SIG-M5 treated with dmso at 0.1 percent for 504 hours (cell line): Measurements from ENCODE around the gene SGCE.

ENCODE experiments used
- DNase-seq: peaks from one replicate; lab custom pipeline; 2025; ENCODE audit not compliant: unreplicated experiment; lab: John Stamatoyannopoulos, UW

SGCE gene

DNA sequence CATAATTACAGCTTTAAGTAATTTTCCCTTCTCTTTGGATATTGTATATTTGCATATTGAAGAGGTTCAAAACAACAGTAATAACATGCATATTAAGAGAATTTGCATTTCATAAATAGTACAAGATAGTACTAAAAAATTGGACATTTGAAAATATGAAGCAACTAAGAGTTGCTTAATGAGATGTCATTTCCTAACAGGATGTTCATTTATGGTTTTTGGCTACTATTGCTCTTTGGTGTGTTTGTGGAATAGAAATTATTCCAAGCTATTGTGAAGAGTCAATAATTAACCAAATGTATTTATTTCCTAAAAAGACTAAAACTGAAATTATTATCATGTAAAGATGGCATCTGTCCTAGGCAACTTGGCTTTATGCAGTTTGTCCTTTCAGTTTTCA, 4.1 kb upstream of the SGCE start:
- no peak for DNase-seq

DNA sequence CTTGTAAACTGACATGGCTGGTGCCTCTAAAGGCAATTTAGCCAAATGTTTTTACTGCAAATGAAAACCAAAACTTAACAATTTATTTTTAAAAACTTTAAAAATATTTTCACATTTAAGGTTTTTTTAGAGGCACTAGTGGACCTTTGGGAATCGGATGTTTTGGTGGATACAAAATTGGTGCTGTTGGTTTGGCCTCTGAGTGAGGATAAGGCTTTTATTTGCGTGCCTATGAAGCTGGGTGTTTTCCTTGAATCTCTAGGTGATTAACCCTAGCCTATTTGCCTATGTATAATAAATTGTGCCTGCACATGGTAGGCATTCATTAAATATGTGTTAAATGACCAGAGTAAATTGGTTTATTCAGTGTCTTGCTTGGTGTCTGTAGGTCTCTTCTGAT, 2.9 kb upstream of the SGCE start:
- no peak for DNase-seq

DNA sequence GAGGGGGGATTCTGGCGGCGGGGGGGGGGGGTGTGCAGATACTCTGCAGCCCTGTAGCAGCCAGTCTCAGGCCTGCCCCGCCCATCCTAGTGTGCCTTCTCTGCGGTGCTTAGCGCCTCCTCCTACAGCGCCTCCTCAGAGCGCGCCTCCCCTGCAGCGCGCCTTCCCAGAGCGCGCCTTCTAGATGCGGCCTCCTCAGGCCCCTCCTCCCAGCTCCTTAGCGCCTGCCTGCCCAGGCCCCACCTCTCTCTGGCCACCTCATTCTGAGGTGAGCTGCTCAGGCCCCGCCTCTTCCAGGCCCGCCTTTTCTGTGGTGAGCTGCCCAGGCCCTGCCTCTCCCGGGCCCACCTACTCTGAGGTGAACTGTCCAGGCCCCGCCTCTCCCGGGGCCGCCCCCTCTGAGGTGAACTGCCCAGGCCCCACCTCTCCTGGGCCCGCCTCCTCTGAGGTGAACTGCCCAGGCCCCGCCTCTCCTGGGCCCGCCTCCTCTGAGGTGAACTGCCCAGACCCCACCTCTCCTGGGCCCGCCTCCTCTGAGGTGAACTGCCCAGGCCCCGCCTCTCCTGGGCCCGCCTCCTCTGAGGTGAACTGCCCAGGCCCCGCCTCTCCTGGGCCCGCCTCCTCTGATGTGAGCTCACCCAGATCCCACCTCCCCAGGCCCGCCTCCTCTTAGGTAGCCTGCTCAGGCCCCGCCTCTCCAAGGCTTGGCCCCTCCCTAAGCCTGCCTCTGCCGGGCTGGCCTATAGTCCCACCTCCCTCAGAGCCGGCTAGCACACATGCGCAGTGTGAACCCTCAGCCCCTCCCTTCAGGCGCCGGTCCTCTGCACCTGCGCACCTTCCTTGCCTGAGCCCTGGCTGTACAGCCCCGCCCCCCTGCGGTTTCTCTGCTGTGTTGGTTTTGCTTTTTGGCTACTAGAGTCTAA, 2.1 kb upstream of the SGCE start:
- DNase-seq: peak; percentile 91

DNA sequence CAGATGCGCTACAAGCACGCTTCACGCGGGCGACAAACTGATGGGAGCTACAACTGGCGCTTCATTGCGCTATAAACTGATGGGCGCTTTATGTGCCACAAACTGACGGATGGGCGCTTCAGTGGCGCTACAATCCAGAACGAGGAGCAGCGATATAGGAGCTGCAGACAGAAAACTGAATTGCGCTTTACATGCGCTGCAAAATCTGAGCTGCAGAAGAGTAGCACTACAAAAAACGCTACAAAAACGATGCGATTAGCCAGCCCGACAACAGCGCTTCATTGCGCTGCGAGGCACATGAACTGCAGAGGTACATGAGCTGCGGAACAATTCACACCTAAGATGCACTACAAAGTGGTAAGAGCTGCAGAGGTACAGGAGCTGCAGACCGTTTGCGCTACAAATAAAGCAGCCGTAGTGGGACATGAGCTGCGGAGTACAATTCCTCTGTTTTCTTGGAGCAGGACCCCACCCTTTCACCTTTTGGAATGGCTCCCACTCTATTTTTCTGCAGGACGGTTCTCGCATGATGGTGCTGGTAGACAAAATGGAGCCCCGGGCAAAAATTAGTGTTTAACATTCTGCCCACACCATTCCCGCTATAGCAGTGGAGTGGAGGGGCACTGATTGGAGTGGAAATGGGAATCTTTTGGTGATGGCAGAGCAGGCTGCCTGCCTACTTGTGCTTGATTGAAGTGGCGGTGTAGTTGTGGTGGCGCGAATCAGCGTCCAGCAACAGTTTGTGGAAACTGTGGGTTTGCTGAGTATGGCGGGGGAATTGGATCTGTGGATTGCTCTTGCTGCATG, 1.2 kb upstream of the SGCE start:
- peak; percentile 59 for DNase-seq

DNA sequence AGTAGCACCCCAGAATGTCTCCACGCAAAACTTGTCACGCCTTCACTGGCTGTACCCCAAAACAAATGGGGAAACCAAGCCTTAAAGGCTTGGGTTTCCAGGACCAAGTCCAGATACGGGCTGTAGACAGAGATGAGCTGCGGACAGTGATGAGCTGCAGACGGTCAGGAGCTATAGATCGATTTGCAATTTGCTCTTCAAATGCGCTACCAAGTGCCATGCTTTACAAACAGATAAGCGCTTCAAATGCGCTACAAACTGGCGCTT, 658 bp upstream of the SGCE start:
- no peak for DNase-seq

DNA sequence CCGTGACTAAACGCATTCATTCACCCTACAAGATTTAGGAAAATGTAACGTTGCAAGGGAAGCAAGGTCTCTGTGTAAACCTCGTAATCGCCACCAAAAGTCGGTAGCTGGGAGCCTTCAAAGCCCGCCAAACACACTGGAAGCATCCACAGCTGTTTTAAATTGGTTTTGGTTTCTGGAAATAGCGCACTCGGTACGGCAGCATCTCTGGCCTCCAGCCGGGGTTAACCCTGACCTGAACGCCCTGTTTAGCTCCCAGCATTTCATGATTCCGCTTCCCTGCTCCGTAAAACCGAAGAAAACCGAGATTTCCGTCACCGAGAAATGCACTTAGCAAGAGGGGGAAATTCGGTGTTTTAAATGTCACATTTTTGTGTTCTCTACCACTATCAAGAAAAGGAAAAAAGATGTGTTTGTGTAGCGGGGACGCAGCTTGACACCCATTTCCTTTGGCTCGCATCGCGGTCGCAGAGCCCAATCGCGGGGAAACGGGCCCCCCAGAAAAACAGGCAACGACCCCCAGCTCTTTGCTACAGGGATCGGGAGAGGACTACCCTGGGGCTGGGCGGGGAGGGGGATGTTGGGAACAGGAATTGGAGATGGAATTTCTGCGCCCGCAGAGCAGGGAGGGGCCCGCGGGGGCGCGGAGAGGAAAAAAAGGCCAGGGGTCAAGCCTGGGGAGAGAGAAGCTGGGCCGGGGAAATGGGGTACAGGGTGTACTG, 646 bp downstream of the SGCE start:
- DNase-seq: no peak

DNA sequence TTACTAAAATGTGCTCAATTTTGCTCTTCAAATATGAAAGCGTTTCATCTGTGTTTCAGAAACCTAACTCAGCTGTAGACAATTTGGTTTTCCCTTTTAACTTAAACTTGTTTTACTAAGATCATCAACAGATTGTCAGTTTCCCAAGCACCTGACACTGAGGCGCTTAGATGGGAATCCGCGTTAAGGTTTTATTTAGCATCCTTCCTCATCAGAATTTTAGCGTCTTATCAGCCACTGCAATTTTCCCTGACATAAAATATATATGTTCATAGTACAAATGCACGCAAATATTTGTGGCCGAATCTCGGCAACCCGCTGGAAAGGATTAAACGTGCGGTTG, 1.2 kb downstream of the SGCE start:
- DNase-seq: no peak

DNA sequence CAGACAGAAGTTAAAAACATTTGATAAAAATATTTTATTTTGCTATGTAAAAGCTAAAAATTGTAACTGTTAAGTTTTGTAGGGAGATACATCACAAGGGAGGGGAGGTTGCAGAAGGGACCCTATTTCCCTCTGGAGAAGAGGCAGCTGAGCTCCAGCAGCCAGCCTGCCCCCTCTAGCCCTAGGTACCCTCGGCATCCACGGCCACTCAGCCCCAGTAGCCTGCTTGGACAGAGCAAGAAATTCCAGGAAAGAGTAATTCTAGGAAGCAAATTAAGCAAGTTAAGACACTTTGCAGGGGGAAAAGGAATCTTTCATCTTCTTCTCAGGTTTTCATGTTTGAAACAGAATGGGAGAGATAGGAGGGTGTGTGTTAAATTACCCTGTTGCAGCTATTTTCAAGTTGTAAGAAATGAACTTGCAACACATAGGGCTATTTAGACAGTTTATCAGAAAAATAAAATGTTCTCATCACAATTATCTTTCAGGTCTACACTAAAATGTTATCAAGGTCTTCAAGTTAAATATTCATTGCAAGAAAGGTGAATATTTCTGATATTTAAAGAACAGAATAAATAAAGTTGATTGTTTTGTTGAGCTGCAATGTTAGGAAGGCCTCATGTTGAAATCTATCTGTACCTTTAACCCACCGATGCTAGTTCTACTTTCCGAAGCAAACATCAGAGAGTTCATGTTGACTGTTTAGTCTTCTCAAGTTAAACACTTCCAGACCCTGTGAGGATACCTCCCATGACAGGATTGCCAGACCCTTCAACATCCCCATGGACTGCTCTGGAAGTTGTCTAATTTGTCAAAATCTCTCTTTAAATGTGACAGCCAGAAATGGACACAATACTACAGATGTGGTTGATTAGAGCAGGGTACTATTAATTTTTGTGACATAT, 5.5 kb downstream of the SGCE start:
- no peak for DNase-seq

DNA sequence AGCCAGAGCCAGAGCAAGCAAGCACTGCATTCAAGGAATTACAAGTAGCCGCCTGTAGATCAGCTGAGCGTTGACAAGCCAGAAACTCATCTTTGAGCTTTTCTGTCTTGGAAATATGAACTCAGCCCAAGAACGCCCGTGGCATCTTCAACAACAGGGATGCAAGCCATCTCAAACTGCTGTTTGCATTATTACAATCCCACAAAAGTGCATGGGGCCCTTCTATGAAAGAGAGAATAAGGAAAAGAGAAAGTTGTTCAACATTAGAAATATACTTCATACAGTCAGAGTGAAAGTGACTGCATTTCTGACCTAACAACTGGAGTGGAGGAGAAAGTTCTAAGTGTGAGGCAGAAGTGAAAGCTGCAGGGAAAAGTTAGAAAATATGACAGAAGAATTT, 6.5 kb downstream of the SGCE start:
- peak; percentile 2 for DNase-seq

DNA sequence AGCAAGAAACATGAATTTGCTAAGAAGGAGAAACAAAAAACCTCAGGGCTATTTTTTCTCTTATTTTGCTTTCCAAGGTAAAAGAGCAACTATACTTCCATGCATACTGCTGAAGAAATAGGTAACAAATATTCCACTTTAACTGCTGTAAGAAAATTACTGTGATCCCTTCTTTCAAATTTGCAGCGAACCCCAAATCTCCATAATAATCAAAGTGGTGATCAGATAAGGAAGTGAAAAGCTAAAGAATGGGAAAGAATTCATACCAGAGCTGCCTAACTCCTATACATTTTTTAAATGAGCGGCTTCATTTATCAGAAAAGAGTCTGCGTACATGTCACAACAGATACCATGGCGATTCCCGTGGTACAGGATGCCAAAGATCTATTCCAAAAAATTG, 7.2 kb downstream of the SGCE start:
- DNase-seq: no peak

DNA sequence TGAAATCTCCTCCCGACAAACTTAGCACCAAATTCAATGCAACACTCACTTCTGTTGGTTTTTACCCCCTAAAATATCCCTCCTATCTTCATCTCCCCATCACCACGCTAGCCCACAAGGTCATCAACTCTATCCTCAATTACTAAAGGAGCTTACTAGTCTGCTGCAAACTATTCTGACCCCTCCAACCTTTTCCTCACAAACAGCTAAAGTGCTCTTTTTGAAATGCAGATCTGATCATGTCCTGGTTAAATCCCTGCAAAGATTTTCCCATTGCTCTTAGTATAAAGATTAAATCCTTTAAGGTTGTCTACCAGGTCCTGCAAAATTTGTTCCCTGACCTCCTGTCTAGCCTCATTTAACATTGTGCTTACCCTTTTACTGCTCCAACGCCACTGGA, 8.6 kb downstream of the SGCE start:
- no peak for DNase-seq

DNA sequence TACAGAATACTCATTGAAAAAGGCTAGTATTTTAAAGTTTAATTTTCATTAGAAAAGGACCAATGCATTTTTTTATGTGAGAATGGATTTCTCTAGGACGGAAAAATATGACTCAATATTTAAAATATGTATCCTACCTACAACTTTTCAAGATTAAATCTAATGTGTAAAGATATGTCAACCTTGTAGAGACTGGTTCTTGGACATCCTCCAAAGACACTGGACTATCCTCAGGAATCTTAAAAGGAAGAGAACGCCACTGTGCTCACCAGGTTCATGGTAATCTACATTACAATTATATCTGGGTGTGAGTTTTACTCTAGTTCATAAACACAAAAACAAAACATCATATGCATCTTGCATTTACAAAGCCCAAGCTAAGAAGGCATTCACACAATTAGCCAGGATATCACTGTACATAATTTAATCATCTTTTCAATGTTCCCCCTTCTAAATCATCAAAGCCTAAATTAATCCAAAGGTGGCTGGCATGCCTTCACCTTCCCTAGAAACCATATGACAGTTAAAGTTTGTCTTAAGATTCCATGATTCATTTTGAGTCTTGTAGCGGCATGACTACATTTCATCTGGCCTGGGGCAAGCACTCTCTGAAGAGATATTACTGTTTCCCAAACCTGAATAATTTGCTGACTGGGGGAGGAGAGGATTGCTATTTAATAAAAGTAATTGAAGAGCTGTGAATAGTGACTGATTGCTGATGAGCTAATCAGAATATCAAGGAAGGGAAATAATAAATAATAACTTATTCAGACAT, 12.0 kb downstream of the SGCE start:
- no peak for DNase-seq

DNA sequence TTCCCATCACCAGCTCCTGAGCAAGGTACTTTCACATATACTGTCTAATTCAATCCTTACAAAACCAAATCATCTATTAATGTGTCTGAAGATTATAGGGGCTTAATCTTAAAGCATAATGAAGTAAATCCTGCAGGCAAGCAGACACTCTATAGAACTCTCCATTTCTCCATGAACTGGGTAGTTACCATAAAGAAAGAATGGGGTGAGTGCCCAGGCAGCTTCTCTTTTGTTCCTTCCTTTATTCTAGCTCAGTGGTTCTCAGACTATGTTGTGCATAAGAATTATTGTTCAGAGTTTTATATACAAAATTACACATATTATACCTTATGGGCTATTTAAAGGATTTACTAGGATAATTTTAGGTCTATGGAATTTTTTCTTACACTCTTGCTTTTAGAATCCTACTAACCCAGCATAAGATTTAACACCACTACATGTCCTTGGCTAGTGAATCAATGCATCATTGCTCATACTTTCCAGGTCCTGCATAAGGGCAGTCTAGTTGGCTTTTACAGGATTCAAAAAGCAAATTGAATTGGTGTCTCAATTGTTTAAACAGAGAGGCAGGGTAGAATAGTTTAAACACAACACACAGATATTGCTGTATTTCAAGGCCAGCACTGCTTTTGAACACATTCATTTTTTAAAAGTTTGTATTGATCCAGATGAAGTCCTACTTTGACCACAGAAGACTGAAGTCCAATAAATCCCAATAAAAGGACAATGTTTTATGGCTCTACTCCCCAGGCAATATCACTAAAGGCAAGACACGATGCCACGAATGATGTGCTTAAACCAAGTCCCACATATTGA, 12.9 kb downstream of the SGCE start:
- DNase-seq: no peak

DNA sequence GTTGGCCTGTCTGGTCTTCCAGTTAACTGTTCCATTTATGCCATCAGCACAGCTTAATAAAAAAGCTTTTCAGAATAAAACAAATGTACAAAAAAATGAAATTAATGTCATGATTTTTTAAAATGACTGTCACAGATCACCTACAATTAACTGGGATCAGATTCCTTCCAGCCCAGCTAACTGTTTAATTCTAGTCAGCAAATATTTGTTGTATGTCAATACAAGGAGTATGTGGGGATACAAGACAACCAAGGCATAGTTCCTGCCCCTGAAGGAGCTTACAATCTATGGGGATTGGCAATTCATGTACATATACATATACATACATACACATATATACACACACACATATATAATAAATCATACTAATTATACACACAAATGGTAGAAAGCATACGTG, 16.5 kb downstream of the SGCE start:
- no peak for DNase-seq

DNA sequence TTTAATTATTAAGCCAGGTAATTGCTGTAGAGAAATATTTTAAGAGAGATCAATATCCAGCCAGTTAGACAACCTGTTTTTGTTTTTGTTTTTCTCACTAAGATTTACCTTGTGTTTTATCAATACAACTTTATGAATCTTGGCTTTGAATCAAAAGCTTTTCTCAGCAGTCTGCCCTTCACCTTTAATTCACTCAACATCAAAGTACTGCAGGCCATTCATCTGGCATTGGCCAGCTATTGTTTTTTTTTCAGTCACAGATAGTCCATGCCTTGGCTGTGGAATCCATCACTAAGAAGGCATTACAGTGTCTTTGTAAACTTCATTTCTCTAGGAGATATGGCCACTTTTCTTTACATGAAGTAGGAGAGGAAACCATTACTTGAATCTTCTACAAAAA, 20.2 kb downstream of the SGCE start:
- no peak for DNase-seq

DNA sequence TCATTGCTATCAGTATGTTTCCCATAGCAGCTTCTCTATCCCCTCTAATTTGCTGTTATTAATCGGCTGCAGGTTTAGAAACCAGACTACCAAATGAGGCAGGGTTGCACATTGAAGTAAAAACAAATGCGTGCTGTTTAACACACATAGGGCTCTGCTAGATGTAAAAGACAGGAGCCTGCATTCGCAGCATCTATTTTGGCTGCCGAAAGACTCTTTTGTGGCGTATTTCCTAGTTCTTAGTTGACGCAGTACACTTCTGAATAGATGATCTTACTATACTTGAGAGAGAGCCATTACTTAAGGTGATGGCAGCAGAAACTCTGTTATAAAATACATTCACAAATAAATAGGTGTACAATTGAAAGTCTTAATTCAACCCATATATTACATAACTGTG, 21.4 kb downstream of the SGCE start:
- no peak for DNase-seq

DNA sequence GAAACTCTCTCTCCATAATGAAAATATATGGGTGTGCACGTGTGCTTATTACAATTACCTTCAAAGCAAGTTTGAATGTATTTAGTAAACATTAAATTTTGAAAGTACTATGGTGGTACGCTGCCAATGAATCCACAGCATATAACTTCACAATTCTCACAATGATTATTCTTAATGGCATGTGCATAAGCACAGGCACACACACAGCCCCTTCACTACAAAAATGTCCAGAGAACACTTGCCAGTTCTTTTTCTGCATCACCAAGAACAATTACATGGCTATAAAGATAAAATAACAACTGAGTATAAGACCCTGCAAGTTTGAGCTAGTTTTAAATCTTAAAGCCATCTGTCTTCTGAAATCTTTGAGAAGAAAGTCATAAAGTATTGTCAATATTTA, 22.2 kb downstream of the SGCE start:
- no peak for DNase-seq

DNA sequence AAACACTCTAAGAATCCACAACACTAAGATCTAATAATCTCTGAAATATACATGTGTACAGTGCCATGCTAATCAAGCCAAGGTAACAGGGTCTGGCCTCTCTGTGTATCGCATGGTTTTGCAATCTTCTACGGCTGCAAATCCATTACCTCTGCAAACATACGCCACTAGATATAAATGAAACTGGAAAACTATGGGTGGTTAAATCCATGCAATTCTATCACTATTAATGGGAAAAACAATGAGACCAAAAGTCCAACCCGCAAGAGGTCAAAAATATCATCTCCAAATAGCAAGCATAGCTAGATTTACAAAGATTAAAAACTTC, 23.0 kb downstream of the SGCE start:
- no peak for DNase-seq

DNA sequence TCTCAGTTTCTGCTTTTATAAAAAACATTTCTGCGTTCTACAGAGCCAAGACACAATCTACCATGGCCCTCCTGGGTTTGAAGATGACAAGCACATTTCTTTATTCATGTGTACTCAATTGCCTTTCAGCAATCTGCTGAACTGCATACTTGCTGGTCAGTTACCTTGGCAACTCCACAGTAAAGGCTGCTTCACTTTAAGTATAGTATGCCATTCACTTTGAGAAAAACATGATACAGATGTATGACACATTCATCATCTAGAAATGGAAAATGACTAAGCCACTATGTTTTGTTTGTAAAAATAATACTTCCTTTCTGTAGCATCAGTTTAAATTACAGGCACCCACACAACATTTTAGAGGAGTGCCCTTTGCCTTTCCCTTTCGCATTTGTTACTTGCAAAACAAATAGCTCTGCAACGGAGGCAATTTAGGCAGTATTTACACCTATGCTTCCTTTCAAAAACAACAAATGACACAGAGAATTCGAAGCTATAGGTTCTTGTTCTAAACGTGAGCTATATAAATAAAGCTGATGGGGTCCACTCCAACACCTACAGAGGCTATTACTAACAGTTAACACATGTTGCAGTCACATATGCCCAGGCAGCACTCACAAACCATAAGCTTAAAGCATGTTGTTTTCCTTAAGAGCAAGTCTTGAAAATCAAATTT, 23.5 kb downstream of the SGCE start:
- DNase-seq: no peak
